Astrocyte (in vitro differentiated cells and primary cell): ENCODE measurements around the gene PSMA4. TPM values are rescaled to one million over a fixed set of nuclear protein-coding genes. Genes with fewer than 3 reads are reported as not detected.

Source experiments
- DNase-seq: peaks from one replicate; pipeline ENCODE4 v3.0.0-alpha.2; 2010; ENCODE audit warnings: low read depth
- FAIRE-seq: peaks from 2 replicates; lab custom pipeline; 2011; peaks lifted over from hg19 to GRCh38; lab: Jason Lieb, UNC
- H2AFZ ChIP-seq: 2 replicates; pipeline ENCODE4 v1.6.0; 2012; ENCODE audit warnings: low read depth, low read length, inconsistent platforms
- H3K27ac ChIP-seq: 2 replicates; pipeline ENCODE4 v1.5.1; 2011; ENCODE audit warnings: low read depth, low read length, inconsistent platforms
- H3K27me3 ChIP-seq: 2 replicates; pipeline ENCODE4 v1.6.0; 2011; ENCODE audit warnings: low read length, inconsistent platforms; ENCODE audit not compliant: insufficient read depth
- H3K36me3 ChIP-seq: 2 replicates; pipeline ENCODE4 v1.5.1; 2011; ENCODE audit warnings: low read length, inconsistent platforms; ENCODE audit not compliant: insufficient read depth
- H3K4me1 ChIP-seq: 2 replicates; pipeline ENCODE4 v1.5.1; 2011; ENCODE audit warnings: low read length, inconsistent platforms; ENCODE audit not compliant: insufficient read depth
- H3K4me2 ChIP-seq: 2 replicates; pipeline ENCODE4 v1.6.0; 2012; ENCODE audit warnings: low read length, inconsistent platforms
- H3K4me3 ChIP-seq: 2 replicates; pipeline ENCODE4 v1.5.1; 2011; ENCODE audit warnings: low read depth, mild to moderate bottlenecking, low read length, inconsistent platforms; ENCODE audit not compliant: insufficient read depth
- H3K79me2 ChIP-seq: 2 replicates; pipeline ENCODE4 v1.6.0; 2012; ENCODE audit warnings: mild to moderate bottlenecking, low read length, inconsistent platforms; ENCODE audit not compliant: insufficient read depth
- H3K9ac ChIP-seq: 2 replicates; pipeline ENCODE4 v1.6.0; 2012; ENCODE audit warnings: mild to moderate bottlenecking, low read length, inconsistent platforms
- H3K9me3 ChIP-seq: 2 replicates; pipeline ENCODE4 v1.5.1; 2012; ENCODE audit warnings: low read depth, mild to moderate bottlenecking, low read length, inconsistent platforms; ENCODE audit not compliant: insufficient read depth
- H4K20me1 ChIP-seq: 2 replicates; pipeline ENCODE4 v1.6.0; 2012; ENCODE audit warnings: low read length, inconsistent platforms; ENCODE audit not compliant: insufficient read depth
- H3K27ac Mint-ChIP-seq: one replicate; pipeline ENCODE4 v1.8.0; 2021; ENCODE audit warnings: mild to moderate bottlenecking, mixed read lengths; ENCODE audit not compliant: unreplicated experiment
- H3K27me3 Mint-ChIP-seq: one replicate; pipeline ENCODE4 v1.8.0; 2021; ENCODE audit warnings: low read depth, mixed read lengths; ENCODE audit not compliant: unreplicated experiment
- H3K36me3 Mint-ChIP-seq: one replicate; pipeline ENCODE4 v1.8.0; 2021; ENCODE audit warnings: low read depth, mixed read lengths; ENCODE audit not compliant: unreplicated experiment
- H3K4me1 Mint-ChIP-seq: one replicate; pipeline ENCODE4 v1.8.0; 2021; ENCODE audit warnings: low read depth, mixed read lengths; ENCODE audit not compliant: unreplicated experiment
- H3K4me3 Mint-ChIP-seq: one replicate; pipeline ENCODE4 v1.8.0; 2021; ENCODE audit warnings: mild to moderate bottlenecking, moderate library complexity, mixed read lengths; ENCODE audit not compliant: unreplicated experiment
- H3K9me3 Mint-ChIP-seq: one replicate; pipeline ENCODE4 v1.8.0; 2021; ENCODE audit warnings: mild to moderate bottlenecking, mixed read lengths; ENCODE audit not compliant: unreplicated experiment
- EZH2 ChIP-seq: IDR thresholded peaks from 2 replicates; pipeline ENCODE4 v1.6.1; 2012; ENCODE audit warnings: mild to moderate bottlenecking, low read length, inconsistent platforms; ENCODE audit not compliant: insufficient read depth
- total RNA-seq: library from RNA; stranded (reverse); gene quantifications from 2 replicates; pipeline ENCODE4 v1.2.1, GENCODE V29; 2021
- TF ChIP-seq, protein P1 (sequence below): IDR thresholded peaks from 2 replicates; pipeline ENCODE4 v1.5.1; 2011; ENCODE audit warnings: low read depth, mild to moderate bottlenecking, inconsistent platforms, low read length, moderate library complexity; ENCODE audit not compliant: insufficient read depth

The PSMA4 gene
- total RNA-seq, 1 donor from 2014 or later, result 205 TPM

DNA sequence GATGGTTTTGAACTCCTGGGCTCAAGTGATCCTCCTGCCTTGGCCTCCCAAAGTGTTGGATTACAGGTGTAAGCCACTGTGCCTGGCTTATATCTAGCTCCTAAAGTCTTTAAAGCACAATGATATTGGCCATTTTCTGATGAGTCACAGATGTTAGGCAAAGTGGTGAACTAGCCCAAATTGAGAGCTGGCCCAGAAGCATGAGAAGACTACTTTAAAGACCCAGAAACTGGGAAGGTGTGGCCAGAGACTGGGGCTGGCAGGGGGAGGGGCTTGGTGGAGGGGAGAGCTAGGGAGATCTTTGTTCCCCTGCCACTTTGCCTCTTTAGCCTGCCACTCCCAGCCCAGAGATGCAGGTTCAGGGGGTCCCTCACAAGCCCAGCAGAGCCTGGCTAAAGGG is 58.9 kb downstream of the PSMA4 start:
- Histone ChIP-seq H3K9ac (no peak overlapping the region), H3K79me2 (no peaks in the 10 kb centered on the region), H4K20me1 (no peaks in the 10 kb centered on the region), H3K27me3 (no peaks in the 10 kb centered on the region), H3K9me3 (no peaks in the 10 kb centered on the region), H3K27ac (no peak overlapping the region), H3K4me2 (no peak overlapping the region), H3K4me1 (no peaks in the 10 kb centered on the region), H2AFZ (no peak overlapping the region), H3K36me3 (no peaks in the 10 kb centered on the region), H3K4me3 (no peak overlapping the region)
- Mint-ChIP-seq H3K4me3 (no peak overlapping the region), H3K27ac (no peak overlapping the region), H3K27me3 (peaks cover 3% of the 10 kb centered on the region), H3K36me3 (peaks cover 5% of the 10 kb centered on the region), H3K4me1 (no peaks in the 10 kb centered on the region), H3K9me3 (peaks cover 2% of the 10 kb centered on the region)
- no peak for FAIRE-seq
- no peak for DNase-seq
- TF ChIP-seq EZH2, result no peak
- TF ChIP-seq, protein P1, sequence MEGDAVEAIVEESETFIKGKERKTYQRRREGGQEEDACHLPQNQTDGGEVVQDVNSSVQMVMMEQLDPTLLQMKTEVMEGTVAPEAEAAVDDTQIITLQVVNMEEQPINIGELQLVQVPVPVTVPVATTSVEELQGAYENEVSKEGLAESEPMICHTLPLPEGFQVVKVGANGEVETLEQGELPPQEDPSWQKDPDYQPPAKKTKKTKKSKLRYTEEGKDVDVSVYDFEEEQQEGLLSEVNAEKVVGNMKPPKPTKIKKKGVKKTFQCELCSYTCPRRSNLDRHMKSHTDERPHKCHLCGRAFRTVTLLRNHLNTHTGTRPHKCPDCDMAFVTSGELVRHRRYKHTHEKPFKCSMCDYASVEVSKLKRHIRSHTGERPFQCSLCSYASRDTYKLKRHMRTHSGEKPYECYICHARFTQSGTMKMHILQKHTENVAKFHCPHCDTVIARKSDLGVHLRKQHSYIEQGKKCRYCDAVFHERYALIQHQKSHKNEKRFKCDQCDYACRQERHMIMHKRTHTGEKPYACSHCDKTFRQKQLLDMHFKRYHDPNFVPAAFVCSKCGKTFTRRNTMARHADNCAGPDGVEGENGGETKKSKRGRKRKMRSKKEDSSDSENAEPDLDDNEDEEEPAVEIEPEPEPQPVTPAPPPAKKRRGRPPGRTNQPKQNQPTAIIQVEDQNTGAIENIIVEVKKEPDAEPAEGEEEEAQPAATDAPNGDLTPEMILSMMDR, result no peak

Other genes with a start within 250 kb of the PSMA4 start
- 43.6 and 46.3 TPM in 2 replicates for gene SKIC8, start 240.8 kb upstream of the PSMA4 start, total RNA-seq
- 0.30 TPM in 1 of 2 replicates, not detected in the other for gene CRABP1, start 200.1 kb upstream of the PSMA4 start, total RNA-seq
- 68.2 and 69.2 TPM in 2 replicates for gene IREB2, start 102.2 kb upstream of the PSMA4 start, total RNA-seq
- 1.3 and 1.4 TPM in 2 replicates for gene HYKK, start 32.9 kb upstream of the PSMA4 start, total RNA-seq
- 1.5 and 2.5 TPM in 2 replicates for gene CHRNA5, start 25.1 kb downstream of the PSMA4 start, total RNA-seq
- gene CHRNA3, start 80.6 kb downstream of the PSMA4 start, total RNA-seq, result not detected in 2 replicates
- gene CHRNB4, start 100.8 kb downstream of the PSMA4 start, total RNA-seq, result not detected in 2 replicates